Tibial nerve (tissue), 4 donors: ENCODE measurements around the gene SETD3.

Experiments
- CTCF ChIP-seq, 5 experiments: fragments of 200-600 bp in 3 of 5; fragments of 450-650 bp in 2 of 5; sonication (generic) in 3 of 5; IDR thresholded peaks; one replicate each; pipeline ENCODE4 v1.5.1; 2016 to 2019; ENCODE audit warnings: antibody characterized with exemption in 5 of 5, mild to moderate bottlenecking in 3 of 5, moderate library complexity in 2 of 5
- EP300 ChIP-seq, 2 donors: sonication (generic); formaldehyde crosslinking; IDR thresholded peaks; one replicate each; pipeline ENCODE4 v1.6.1; 2017; ENCODE audit warnings: antibody characterized with exemption in 2 of 2, mild to moderate bottlenecking in 1 of 2
- POLR2A ChIP-seq, 2 donors: fragments of 450-650 bp; IDR thresholded peaks; one replicate each; pipeline ENCODE4 v1.6.1; 2017; ENCODE audit warnings: antibody characterized with exemption in 2 of 2, mild to moderate bottlenecking in 2 of 2, moderate library complexity in 2 of 2

- TF ChIP-seq CTCF (IDR thresholded peaks at IDR 0.05): no peak
- TF ChIP-seq POLR2A (IDR thresholded peaks at IDR 0.05): no peak
- no peak for TF ChIP-seq EP300 (IDR thresholded peaks at IDR 0.05)
These were observed 62.4 kb downstream of the SETD3 start for GRCh38 chr14:99418242-99418641.
